Mammary epithelial cell (primary cell): ENCODE data around the gene RFX7.

Experiments
- CTCF ChIP-seq, 2 donors: IDR thresholded peaks in 1 of 2; conservative IDR thresholded peaks in 1 of 2; 2 replicates each; pipeline ENCODE4 v1.5.1; 2011 to 2012; ENCODE audit warnings: inconsistent platforms in 2 of 2, low read length in 2 of 2, mild to moderate bottlenecking in 2 of 2, control low read depth in 1 of 2, low read depth in 1 of 2; ENCODE audit not compliant: insufficient read depth in 1 of 2; ENCODE audit errors: extremely low read depth in 1 of 2
- EZH2 ChIP-seq: IDR thresholded peaks from 2 replicates; pipeline ENCODE4 v1.6.1; 2012; ENCODE audit warnings: low read length, inconsistent platforms, borderline replicate concordance

- TF ChIP-seq EZH2 = no peak
- TF ChIP-seq CTCF (conservative IDR thresholded peaks at IDR 0.05 in 1 of 2, IDR thresholded peaks at IDR 0.05 in 1 of 2; ENCODE audit: extremely low read depth in 1 of 2, insufficient read depth in 1 of 2, low read depth in 1 of 2, low read length in 2 of 2) = no peak
Observed at GRCh38 chr15:56251315-56252095, 7.8 kb upstream of the RFX7 start.
